ENCODE data around the gene PTPN21. TPM values are rescaled to one million over a fixed set of nuclear protein-coding genes. Genes with fewer than 3 reads are reported as not detected.

The PTPN21 gene
- total RNA-seq, 4 donors from 2014 or later, result 25.6 to 35.5 (median 32.2) TPM

DNA sequence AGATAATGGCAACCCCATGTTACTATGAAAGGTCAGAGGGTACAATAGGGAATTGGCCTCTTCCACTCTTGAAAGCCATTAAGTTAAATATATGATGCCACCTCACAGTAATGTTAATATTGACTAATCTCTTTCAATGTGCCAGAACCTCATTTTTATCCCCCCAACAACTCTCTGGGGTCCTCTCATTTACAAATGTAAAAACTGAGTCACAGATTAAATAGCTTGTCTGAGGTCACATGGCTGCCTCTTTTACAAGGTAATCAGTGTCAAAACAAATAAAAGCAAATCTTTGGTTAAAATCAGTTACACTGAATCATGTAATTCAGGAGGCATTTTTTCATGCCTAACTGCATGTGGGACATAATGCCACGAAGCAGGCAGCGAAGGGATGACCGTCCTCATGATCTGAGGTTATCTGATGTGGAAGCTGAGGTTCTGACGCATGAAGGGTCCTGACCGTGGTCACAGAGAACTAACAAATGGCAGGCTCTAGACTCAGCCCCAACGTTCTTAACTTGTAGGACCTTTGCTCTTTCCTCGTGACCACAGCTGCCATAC lies 78.5 kb downstream of the PTPN21 start:
- H3K36me3 ChIP-seq, result peaks cover 0 to 92% (median 0%) of the 10 kb centered on the region in 3 donors
- TF ChIP-seq POLR2A (IDR thresholded peaks at IDR 0.05), result no peak
- TF ChIP-seq, protein P1, sequence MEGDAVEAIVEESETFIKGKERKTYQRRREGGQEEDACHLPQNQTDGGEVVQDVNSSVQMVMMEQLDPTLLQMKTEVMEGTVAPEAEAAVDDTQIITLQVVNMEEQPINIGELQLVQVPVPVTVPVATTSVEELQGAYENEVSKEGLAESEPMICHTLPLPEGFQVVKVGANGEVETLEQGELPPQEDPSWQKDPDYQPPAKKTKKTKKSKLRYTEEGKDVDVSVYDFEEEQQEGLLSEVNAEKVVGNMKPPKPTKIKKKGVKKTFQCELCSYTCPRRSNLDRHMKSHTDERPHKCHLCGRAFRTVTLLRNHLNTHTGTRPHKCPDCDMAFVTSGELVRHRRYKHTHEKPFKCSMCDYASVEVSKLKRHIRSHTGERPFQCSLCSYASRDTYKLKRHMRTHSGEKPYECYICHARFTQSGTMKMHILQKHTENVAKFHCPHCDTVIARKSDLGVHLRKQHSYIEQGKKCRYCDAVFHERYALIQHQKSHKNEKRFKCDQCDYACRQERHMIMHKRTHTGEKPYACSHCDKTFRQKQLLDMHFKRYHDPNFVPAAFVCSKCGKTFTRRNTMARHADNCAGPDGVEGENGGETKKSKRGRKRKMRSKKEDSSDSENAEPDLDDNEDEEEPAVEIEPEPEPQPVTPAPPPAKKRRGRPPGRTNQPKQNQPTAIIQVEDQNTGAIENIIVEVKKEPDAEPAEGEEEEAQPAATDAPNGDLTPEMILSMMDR (IDR thresholded peaks at IDR 0.05), result no peak
- TF ChIP-seq EP300 (IDR thresholded peaks at IDR 0.05), result no peak
- WGBS, 2 donors, result 89% methylated on average over 7 of the region's 7 CpGs
- H3K27ac ChIP-seq, result no peak overlapping the region
- H3K27me3 ChIP-seq, result no peaks in the 10 kb centered on the region
- DNase-seq (ENCODE audit: low spot score in 2 of 2), result no peak
- no peak overlapping the region for H3K4me3 ChIP-seq
- H3K9me3 ChIP-seq, result no peaks in the 10 kb centered on the region
- H3K4me1 ChIP-seq, result no peaks in the 10 kb centered on the region

DNA sequence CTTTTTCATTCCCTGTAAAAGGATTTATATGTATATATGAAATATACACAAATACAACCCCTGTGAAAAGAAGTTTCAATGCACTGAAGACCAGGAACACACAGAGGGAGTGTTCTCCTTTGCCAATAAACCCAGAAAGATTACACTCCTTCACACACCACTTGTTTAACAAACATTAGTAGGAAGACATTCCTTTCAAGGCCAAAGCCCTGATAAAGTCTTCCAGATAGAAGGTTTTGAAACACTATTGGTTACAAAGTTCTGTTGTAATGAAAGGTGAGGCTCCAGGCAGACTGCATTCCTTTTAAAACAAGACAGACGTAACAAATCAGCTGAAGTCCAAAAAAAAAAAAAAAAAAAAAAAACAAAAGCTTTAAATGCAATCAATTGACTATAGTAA lies 81.0 kb downstream of the PTPN21 start:
- DNase-seq (ENCODE audit: low spot score in 2 of 2), result no peak
- Histone ChIP-seq H3K4me3 (no peak overlapping the region), H3K27ac (no peak overlapping the region), H3K27me3 (no peaks in the 10 kb centered on the region), H3K4me1 (no peaks in the 10 kb centered on the region), H3K9me3 (no peaks in the 10 kb centered on the region), H3K36me3 (peaks cover 0 to 92% (median 0%) of the 10 kb centered on the region in 3 donors)
- 73 to 77% methylated on average over 1 of the region's 1 CpG for WGBS, 2 donors
- TF ChIP-seq, protein P1 (IDR thresholded peaks at IDR 0.05), result no peak
- TF ChIP-seq EP300 (IDR thresholded peaks at IDR 0.05), result no peak
- no peak for TF ChIP-seq POLR2A (IDR thresholded peaks at IDR 0.05)

DNA sequence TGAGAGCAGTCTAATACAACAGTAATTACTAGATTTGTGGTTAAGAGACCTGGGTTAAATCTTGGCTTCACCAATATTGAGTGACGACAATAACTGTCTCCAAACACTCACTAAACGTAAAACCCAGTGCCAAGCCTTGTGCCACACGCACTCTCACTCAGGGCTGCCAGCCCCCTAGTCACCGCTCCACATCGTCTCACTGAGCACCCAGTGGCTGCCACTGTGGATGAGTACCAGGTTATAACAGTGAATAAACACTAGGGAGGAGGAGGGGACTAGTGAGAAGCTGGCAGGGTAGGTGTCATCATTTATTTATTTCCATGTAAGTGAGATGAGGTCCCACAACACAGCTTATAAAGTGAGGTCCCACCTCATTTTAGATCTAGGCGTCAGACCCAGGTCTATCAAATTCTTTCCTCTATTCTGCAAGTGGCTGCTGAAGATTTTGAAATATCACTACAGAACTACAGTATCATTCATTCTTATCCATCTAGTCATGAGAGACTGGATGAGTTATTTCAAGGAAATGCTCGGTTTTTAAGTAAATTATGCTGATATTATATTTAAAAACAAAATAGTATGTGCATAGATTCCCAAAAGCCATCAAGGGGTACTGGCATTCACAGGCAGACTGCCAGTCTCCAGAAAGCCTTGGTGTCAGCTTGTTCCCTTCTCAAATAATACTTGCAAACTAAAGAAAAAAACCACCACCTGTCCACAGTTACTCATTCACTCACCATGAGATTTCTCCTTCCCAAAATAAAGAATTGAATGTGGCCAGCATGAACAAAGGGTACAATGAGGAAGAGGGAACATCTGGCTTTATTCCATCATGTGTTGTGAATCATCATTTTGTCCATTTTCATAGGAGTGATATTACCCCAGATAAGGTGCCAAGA lies 84.0 kb downstream of the PTPN21 start:
- 90 to 94% methylated on average over 7 of the region's 7 CpGs for WGBS, 2 donors
- TF ChIP-seq EP300 (IDR thresholded peaks at IDR 0.05) (no peak), POLR2A (IDR thresholded peaks at IDR 0.05) (no peak)
- TF ChIP-seq, protein P1 (IDR thresholded peaks at IDR 0.05), result no peak
- Histone ChIP-seq H3K27ac (no peak overlapping the region), H3K4me1 (no peaks in the 10 kb centered on the region), H3K36me3 (peaks cover 0 to 89% (median 0%) of the 10 kb centered on the region in 3 donors), H3K9me3 (no peaks in the 10 kb centered on the region), H3K27me3 (no peaks in the 10 kb centered on the region), H3K4me3 (no peak overlapping the region)
- DNase-seq (ENCODE audit: low spot score in 2 of 2), result no peak

DNA sequence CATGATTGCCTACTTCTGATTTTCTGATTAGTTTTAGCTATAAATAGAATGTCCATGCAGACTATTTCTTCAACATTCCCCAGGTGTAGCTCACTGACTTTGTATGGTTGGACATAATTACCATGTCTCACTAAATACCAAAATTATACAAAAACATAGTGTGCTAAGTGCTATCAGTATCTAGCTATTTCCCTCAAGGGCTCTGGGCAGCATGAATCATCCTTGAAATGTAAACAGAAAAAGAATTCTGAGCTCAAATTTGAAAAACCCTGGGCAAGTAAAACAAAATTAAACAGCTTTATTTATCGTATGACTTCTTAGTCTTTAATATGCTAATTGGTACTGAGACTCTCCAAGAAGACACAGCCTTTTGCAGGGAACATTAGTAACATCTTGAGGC lies 86.4 kb downstream of the PTPN21 start:
- Histone ChIP-seq H3K27ac (no peak overlapping the region), H3K27me3 (no peaks in the 10 kb centered on the region), H3K4me1 (no peaks in the 10 kb centered on the region), H3K4me3 (no peak overlapping the region), H3K9me3 (no peaks in the 10 kb centered on the region), H3K36me3 (peaks cover 0 to 95% (median 0%) of the 10 kb centered on the region in 3 donors)
- 85 to 87% methylated on average over 1 of the region's 1 CpG for WGBS, 2 donors
- TF ChIP-seq POLR2A (IDR thresholded peaks at IDR 0.05) (no peak), EP300 (IDR thresholded peaks at IDR 0.05) (no peak)
- TF ChIP-seq, protein P1 (IDR thresholded peaks at IDR 0.05), result no peak
- DNase-seq (ENCODE audit: low spot score in 2 of 2), result no peak

DNA sequence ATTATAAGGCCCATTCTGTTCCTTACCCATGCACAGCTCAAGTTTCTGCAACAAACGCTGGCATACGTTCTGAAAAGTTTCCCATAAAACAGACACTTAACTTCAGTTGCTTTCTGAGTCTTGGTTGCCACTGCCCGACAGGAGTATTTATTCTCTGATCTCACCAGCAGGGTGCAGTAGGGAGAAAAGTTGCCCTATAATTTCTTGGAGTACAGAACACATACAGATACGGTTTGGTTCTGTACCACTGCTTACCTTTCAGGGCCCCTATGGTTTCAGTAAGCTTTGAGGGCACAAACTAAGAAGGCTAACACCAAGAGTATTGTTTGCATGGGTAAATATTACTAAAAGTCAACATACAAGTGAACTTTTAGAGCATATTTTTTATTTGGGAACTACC lies 91.5 kb downstream of the PTPN21 start:
- H3K27me3 ChIP-seq, result no peaks in the 10 kb centered on the region
- H3K4me1 ChIP-seq, result no peaks in the 10 kb centered on the region
- peaks cover 0 to 39% (median 2%) of the 10 kb centered on the region in 4 donors for H3K9me3 ChIP-seq
- H3K36me3 ChIP-seq, result peaks cover 0 to 89% (median 0%) of the 10 kb centered on the region in 3 donors
- no peak overlapping the region for H3K4me3 ChIP-seq
- TF ChIP-seq EP300 (IDR thresholded peaks at IDR 0.05) (no peak), POLR2A (IDR thresholded peaks at IDR 0.05) (no peak)
- TF ChIP-seq, protein P1 (IDR thresholded peaks at IDR 0.05), result no peak
- 85% methylated on average over 4 of the region's 4 CpGs for WGBS, 2 donors
- no peak for DNase-seq (ENCODE audit: low spot score in 2 of 2)
- no peak overlapping the region for H3K27ac ChIP-seq

Data from tibial nerve (tissue), 4 donors.